Measurements from ENCODE around the gene ZNF474.

DNA sequence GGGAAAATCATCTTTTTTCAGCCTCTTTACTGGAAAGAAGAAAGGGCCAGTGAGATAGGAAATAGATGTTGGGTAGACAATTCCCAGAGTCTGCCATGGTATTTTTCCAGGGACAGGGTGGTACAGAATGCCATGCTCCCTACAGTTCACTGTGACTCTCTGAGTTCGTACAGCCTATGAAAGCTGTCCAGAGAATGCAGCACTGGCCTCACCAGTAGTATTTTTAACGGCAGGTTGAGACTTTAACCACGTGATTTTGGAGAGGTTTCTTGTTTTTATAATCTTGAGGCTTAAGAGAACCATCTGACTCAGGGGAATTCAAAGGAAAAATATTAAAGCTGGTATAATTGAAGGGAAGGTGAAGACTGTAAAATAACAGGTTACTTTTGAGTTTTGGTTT lies 10.1 kb upstream of the ZNF474 start:
- TF ChIP-seq, protein P1, sequence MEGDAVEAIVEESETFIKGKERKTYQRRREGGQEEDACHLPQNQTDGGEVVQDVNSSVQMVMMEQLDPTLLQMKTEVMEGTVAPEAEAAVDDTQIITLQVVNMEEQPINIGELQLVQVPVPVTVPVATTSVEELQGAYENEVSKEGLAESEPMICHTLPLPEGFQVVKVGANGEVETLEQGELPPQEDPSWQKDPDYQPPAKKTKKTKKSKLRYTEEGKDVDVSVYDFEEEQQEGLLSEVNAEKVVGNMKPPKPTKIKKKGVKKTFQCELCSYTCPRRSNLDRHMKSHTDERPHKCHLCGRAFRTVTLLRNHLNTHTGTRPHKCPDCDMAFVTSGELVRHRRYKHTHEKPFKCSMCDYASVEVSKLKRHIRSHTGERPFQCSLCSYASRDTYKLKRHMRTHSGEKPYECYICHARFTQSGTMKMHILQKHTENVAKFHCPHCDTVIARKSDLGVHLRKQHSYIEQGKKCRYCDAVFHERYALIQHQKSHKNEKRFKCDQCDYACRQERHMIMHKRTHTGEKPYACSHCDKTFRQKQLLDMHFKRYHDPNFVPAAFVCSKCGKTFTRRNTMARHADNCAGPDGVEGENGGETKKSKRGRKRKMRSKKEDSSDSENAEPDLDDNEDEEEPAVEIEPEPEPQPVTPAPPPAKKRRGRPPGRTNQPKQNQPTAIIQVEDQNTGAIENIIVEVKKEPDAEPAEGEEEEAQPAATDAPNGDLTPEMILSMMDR (conservative IDR thresholded peaks at IDR 0.05; ENCODE audit: low read depth, low read length) = no peak
- TF ChIP-seq FOS (IDR thresholded peaks at IDR 0.05; ENCODE audit: low read depth, low read length) = no peak
- no peak for TF ChIP-seq BHLHE40 (IDR thresholded peaks at IDR 0.05; ENCODE audit: low read depth, low read length)
- no peak for TF ChIP-seq CEBPB (IDR thresholded peaks at IDR 0.05; ENCODE audit: low read depth, low read length)
- no peak for TF ChIP-seq MAFK (IDR thresholded peaks at IDR 0.05; ENCODE audit: low read depth, low read length)
- TF ChIP-seq, protein P2, sequence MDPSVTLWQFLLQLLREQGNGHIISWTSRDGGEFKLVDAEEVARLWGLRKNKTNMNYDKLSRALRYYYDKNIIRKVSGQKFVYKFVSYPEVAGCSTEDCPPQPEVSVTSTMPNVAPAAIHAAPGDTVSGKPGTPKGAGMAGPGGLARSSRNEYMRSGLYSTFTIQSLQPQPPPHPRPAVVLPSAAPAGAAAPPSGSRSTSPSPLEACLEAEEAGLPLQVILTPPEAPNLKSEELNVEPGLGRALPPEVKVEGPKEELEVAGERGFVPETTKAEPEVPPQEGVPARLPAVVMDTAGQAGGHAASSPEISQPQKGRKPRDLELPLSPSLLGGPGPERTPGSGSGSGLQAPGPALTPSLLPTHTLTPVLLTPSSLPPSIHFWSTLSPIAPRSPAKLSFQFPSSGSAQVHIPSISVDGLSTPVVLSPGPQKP (IDR thresholded peaks at IDR 0.05; ENCODE audit: borderline replicate concordance, low read depth, low read length) = no peak
